ENCODE results near the gene BHLHE41.
A peak's percentile ranks its signal among the peaks of the same experiment; 100 is the strongest.

The BHLHE41 gene

GRCh38 chr12:26113853-26114719, 10.8 kb downstream of the BHLHE41 start:
- DNase-seq (ENCODE audit: low read depth) = peak; percentile 57

GRCh38 chr12:26113181-26113654, 11.6 kb downstream of the BHLHE41 start:
- DNase-seq (ENCODE audit: low read depth) = no peak

- no peak for DNase-seq (ENCODE audit: low read depth)
Measured at GRCh38 chr12:26112703-26113147, 12.1 kb downstream of the BHLHE41 start.

GRCh38 chr12:26112232-26112631, 12.6 kb downstream of the BHLHE41 start:
- DNase-seq (ENCODE audit: low read depth) = no peak

GRCh38 chr12:26109343-26109881, 15.4 kb downstream of the BHLHE41 start:
- DNase-seq (ENCODE audit: low read depth) = no peak

GRCh38 chr12:26108915-26109314, 15.9 kb downstream of the BHLHE41 start:
- DNase-seq (ENCODE audit: low read depth) = no peak

- DNase-seq (ENCODE audit: low read depth) = no peak
Measured at GRCh38 chr12:26106347-26106746, 18.5 kb downstream of the BHLHE41 start.

- DNase-seq (ENCODE audit: low read depth) = no peak
Measured at GRCh38 chr12:26102953-26103352, 21.9 kb downstream of the BHLHE41 start.

GRCh38 chr12:26101763-26102162, 23.1 kb downstream of the BHLHE41 start:
- no peak for DNase-seq (ENCODE audit: low read depth)

- no peak for DNase-seq (ENCODE audit: low read depth)
Measured at GRCh38 chr12:26101350-26101734, 23.5 kb downstream of the BHLHE41 start.

- no peak for DNase-seq (ENCODE audit: low read depth)
Measured at GRCh38 chr12:26100666-26101349, 24.0 kb downstream of the BHLHE41 start.

- DNase-seq (ENCODE audit: low read depth) = peak; percentile 30
Measured at GRCh38 chr12:26097046-26097878, 27.6 kb downstream of the BHLHE41 start.

- no peak for DNase-seq (ENCODE audit: low read depth)
Measured at GRCh38 chr12:26096036-26096435, 28.8 kb downstream of the BHLHE41 start.

GRCh38 chr12:26095186-26095585, 29.7 kb downstream of the BHLHE41 start:
- DNase-seq (ENCODE audit: low read depth) = no peak

- no peak for DNase-seq (ENCODE audit: low read depth)
Measured at GRCh38 chr12:26092346-26093105, 32.3 kb downstream of the BHLHE41 start.

GRCh38 chr12:26091822-26092221, 33.0 kb downstream of the BHLHE41 start:
- DNase-seq (ENCODE audit: low read depth) = no peak

GRCh38 chr12:26090836-26091510, 33.9 kb downstream of the BHLHE41 start:
- no peak for DNase-seq (ENCODE audit: low read depth)

- no peak for DNase-seq (ENCODE audit: low read depth)
Measured at GRCh38 chr12:26088998-26089397, 35.8 kb downstream of the BHLHE41 start.

GRCh38 chr12:26086936-26087335, 37.9 kb downstream of the BHLHE41 start:
- DNase-seq (ENCODE audit: low read depth) = no peak

- no peak for DNase-seq (ENCODE audit: low read depth)
Measured at GRCh38 chr12:26080911-26081310, 43.9 kb downstream of the BHLHE41 start.

Measured in stimulated activated CD8-positive, alpha-beta memory T cell treated with anti-CD3 and anti-CD28 coated beads, Interleukin-7, amount 100 ng/mL, for 24 hours (primary cell).